CD1c-positive myeloid dendritic cell (primary cell): ENCODE results near the gene LRRFIP2.
"Not testable (repeated sequence)": the region's sequence is repeated elsewhere in the genome, so short reads cannot be mapped to it uniquely, and the experiment has no call there.

Source experiments
- DNase-seq: peaks from one replicate; pipeline ENCODE4 v3.0.0-alpha.2; 2016; ENCODE audit errors: extremely low spot score

LRRFIP2 gene

DNA sequence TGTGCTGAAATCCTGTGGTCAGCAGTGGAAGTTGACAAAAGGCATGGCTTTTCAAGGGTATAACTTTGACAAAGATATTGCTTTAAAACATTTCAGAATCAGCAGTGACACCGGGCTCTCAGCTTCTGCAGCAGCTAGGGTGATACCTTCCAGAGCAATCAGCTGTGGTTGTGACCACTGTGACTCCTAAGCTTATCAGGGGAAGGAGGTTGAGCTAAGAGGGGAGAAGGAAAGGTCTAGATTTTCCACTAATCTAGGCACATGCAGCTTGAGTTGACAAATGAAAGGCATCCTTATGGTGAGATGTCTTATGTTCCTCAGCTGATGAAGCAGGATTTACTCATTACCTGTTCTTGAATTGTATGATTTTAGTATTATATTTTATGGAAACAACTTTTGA, 16.3 kb upstream of the LRRFIP2 start:
- no peak for DNase-seq

DNA sequence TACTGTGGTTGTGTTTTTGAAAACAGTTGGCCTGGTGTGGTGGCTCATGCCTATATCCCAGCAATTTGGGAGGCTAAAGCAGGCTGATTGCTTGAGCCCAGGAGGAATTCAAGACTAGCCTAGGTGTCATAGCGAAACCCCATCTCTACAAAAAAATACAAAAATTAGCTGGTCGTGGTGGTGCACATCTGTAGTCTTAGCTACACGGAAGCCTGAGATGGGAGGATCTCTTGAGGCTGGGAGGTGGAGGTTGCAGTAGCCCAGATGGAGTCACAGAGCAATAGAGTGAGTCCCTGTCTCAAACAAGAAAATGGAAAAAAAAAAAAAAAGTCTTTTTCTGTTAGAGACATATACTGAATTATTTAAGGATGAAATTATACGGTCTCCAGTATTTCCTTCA, 14.7 kb upstream of the LRRFIP2 start:
- DNase-seq = no peak

DNA sequence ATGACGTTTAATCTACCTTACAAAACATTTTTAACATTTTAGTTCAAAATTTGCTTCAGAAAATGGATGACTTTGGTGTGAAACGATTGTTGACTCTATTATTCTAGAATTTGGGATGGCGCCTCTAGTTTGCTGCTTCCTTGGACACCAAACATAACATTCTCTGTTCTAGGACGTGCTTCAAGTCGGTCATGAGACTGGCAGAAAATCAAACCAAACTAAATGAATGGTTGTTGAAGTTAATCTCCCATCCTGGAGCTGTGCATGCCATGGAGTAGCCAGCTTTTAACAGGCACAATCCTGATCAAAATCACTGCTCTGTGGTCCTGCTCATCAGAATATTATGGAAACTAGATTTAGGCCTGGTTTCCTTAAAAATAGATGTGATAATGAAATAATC, 9.6 kb upstream of the LRRFIP2 start:
- no peak for DNase-seq

DNA sequence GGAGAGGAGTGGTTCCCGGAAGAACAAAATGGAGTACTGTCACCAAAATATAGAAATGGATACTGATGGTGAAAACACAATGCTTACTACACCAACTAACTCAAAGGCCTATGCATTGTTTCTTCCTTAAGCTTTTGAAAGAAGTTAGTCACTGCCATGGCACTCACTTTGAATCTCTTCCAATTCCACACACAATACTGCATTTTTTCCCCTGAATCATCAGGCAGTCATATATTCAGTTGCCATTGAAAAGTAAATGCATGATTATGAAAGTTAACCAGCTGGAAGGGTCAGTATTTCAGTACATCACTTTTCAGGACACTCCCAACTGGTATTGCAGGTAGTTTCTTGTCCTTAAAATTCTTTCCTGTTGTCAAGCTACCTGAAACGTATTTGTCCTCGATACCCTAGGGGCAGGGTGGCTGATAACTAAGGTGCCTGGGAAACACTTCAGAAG, 9.0 kb upstream of the LRRFIP2 start:
- no peak for DNase-seq

DNA sequence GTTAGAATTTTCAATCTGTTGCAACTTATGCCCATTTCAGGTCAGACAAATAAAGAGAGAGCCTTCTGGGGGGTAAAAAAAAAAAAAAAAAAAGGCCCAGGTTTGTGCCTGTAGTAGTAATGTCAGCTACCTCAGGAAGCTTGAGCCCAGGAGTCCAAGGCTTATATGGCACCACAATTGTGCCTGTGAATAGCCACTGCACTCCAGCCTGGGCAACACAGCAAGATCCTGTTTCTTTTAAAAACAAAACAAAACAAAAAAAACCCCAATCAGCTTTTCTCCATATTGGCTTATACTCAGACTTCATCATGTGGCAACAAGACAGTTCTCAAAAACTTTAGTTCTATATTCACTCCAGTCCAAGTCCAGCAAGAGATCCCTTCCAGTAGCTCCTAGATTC, 8.4 kb upstream of the LRRFIP2 start:
- DNase-seq = no peak

DNA sequence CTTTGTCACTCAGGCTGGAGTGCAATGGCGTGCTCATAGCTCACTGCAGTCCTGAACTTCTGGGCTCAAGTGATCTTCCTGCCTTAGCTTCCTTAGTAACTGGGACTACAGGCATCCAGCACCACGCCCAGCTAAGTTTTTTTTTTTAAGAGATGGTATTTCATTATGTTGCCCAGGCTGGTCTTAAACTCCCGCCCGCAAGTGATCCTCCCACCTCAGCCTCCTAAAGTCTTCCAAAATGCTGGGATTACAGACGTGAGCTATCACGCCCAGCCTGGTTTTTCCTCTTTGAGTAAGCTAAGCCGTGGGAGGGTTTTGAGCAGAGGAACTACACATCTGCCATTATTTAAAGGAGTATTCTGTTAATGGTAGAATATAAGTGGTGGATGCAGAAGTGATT, 7.4 kb upstream of the LRRFIP2 start:
- peak; percentile 51 for DNase-seq

DNA sequence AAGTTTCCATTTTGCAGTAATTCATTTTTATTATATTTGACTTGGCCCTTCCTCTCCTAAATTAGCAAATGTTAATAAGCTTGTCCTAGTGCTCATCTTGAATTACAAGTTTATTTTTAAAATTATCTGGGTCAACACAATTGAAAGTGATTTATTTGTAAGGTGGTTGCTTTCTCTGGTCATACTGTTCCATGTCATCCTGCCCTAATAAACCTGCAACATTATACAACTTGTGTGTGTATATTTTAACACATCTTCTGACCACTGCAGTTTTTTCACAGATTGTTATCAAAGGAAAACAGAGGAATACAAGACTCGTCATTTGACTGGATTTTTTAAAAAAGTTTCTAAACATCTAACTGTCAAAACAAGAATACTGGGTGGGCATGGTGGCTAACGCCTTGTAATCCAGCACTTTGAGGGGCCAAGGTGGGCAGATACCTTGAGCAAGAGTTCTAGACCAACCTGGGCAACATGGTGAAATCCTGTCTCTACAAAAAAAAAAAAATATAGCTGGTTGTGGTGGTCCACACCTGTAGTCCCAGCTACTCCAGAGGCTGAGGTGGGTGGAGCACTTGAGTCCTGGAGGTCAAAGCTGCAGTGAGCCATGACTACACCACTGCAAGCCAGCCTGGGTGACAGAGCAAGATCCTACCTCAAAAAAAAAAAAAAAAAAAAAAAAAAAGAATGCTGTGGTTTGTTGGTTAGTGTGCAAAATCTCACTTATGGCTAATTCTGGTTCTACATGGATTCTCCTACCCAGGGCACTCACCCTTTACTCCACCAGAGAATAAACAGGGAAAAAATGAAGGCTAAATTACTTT, 5.0 kb upstream of the LRRFIP2 start:
- DNase-seq = no peak

DNA sequence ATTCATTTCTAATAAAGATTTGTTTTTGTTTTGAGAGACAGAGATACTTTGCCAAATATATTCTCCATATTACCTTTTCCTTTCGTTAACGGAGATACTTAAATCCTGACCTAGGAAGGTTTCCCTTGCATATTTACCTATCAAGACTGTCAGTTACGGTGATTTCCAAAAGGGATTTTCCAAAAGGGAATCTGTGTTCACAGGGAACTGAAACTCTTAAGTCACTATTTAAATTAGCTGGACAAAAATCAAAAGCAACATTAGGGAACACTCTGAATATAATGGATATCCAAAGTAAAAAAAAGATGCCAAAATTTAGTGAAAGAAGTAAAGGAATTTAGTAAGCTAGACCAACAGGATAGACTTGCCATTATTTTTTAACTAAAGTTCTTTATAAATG, 576 bp downstream of the LRRFIP2 start:
- DNase-seq = peak; percentile 66

DNA sequence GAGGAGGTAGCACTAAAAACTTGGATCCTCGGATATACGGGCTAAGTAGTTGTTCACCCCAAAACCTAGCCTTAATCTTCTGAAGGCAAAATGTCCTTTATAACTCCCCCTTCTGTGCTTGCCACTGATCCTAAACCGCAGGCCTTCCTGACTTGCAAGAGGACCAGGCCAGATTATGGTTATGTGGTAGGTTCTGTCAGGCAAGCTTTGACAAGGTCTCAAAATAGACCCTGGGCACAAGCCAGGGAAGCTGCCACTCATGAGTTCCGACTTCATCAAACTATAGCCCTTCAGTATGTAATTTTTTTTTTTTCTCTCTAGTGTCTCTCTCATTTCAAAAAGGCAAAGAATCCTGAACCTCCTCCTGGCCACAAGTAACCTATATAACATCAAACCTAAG, 3.2 kb downstream of the LRRFIP2 start:
- DNase-seq = no peak

DNA sequence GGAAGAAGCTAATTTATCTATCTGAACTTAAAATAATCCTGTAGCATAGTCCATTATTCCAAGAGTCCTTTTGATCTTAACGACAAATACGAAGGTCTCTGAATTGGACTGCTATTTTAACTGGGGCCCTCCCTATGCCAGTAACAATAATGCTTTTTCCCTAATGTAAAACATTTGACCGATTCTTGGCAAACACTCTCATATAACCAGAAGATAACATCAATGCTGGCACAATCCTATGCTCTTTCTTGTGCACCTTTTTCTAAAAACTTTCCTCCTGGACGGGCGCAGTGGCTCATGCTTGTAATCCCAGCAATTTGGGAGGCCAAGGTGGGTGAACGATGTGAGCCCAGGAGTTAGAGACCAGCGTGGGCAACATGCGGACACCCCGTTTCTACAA, 3.9 kb downstream of the LRRFIP2 start:
- DNase-seq = no peak

DNA sequence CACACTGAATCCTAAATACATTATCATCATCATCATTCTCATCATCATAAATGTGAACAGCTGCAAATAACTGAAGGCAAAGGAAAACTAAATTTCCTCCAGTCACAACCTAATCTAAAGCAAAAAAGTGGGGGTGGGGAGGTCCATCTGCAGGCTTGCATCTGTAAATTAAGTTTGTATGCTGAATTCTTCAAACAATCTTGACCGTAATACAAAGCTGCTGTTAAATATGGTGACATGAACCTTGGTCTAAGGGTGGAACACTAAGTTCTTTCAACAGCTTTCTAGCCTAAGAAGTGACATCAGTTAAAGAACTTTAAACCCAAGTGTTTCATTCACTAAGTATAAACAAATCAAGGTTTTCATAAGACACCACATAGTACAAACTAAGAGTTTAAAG, 4.3 kb downstream of the LRRFIP2 start:
- DNase-seq = no peak

DNA sequence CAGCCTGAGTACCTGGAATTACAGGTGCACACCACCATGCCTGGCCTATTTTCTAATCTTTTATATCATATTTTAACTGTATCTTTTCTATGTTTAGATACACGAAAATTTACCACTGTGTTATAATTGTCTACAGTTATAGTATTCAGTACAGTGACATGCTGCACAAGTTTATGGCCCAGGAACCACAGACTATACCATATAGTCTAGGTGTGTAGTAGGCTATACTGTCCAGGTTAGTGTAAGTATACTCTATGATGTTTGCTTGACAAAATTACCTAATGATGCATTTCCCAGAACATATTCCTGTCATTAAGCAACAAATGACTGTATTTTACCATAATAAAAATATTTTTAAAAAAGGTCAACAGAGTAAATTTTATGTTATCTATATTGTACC, 5.5 kb downstream of the LRRFIP2 start:
- DNase-seq = no peak

DNA sequence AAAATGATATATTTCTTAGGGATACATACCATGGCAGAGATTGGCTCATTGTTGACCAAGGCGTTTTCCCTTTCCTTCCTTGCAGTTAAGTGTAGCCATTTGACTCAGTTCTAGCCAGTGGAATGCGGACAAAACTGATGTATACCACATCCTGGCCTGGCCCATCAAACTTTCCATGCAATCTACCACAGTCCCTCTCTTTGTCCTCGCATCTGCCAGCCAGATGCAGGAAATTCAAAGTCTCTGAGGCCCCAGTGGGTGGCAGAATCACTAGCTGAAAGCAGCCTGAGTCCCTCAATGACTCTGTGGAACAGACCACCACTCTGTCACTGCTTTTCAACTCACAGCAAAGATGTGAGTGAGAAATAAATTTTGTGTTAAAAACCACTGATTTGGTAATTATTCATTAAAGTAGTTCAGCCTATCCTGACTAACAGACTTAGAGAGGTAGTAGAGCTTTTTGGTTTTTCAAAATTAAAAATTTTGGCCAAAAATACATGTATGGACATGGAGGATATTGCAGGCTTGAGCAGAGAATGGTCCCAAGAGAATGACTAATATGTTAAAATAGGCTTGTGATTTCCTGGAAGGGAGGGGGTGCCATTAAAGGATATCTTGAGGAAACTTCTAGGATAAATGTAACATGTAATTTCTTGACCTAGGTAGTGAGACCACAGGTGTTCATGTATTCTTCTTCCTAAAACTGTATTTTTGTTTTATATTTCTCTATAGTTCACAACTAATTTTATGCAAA, 10.9 kb downstream of the LRRFIP2 start:
- DNase-seq = no peak

DNA sequence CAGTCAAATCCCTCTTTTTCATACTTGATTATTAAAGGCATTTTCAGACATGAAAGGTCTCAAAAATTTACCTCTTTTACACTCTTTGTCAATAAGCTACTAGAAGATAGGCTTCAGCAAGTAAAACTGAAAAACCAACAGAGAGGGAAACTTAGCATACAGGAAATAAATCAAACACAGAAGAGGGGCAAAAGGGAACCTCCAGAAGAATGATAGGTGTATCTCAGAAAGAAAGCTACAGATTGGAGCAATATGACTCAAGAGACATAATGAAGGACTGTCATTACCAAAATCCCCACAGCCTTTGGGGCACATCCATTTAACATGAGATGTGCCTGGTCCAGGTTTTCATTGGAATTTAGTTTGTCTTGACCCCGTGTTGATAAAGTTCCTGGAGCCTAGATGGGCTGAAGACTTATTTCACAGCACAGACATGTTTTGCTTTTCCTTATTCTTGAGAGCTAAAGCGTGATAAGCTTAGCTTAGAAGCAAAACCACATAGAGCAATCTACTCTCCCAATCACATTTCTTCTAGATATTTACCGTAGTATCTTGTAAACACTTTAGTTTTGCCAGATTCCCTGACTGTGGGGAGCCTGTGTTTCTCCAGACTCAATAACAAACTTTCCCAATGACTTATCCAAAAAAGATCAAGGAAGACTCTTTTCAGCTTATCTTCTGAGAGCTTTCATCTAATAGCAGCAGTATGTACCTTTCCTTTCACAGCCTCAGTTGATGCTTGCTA, 11.7 kb downstream of the LRRFIP2 start:
- no peak for DNase-seq

DNA sequence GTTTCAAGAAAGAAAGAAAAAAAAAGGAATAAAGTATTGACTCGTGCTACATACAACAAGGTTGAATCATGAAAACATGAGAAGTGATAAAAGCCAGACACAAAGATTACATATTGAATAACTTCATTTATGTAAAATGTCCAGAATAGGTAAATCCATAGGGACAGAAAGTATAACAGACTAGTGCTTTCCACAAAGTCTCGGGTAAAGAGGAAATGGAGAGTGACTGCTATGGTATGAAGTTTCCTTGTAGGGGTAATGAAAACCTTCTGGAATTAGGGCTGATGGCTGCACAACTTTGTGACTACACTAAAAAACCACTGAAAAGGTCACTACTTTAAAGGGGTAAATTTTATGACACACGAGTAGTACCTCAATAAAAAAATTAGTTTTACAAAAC, 13.0 kb downstream of the LRRFIP2 start:
- DNase-seq = no peak

DNA sequence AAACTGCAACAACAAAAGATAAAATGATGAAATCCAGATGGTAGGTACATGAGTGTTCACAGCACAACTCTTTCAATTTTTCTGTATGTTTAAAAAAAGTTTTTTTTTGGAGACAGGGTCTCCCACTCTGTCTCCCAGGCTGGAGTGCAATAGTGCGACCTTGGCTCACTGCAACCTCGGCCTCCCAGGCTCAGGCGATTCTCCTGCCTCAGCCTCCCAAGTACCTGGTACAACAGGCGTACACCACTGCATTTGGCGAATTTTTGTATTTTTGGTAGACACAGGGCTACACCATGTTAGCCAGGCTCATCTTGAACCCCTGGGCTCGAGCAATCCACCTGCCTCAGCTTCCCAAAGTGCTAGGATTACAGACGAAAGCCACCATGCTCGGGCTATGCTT, 18.6 kb downstream of the LRRFIP2 start:
- no peak for DNase-seq

DNA sequence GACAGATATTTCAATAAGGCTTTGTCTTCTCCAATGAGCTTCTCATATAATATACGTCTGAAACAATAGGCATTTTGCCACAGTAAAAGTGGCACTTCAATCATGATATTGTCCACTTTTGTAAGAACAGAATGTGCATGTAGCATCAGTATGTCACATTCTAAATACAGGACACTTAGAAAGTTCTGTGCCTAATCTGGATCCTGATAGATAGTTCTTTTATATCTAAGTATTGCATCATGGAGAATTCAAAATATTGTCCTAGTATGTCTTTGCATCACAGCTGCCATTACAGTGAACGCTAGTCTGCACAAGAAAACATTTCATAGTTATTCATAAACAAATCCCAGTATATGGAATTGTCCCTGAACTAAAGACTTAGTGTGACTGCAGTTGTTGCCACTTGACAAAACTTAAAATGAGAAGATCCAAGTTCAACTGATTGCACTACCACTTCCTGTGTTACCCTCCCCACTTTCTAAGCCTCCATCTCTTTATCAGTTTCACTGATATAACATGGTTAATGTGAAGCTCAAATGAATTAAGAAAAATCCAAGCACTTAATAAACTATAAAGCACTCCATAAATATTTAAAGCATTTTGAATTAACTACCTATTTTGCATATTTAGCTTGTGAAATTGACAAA, 19.6 kb downstream of the LRRFIP2 start:
- no peak for DNase-seq

DNA sequence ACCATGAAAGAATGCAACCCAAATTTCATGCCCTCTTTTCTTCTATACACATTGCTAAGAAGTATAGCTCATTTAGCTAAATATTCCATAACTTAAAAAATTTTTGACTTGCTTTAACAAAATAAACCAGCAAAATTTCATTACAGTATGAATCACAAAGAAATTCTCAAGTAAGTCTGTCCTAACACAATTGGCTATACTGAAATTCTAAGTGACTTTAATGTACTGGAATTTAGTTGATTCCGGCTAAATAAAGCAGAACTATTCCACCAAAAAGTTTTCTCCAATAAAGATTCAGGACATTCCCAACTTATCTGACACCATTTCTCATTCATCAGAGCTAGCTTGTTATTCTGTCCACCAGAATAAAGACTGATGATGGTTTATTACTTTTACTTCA, 23.8 kb downstream of the LRRFIP2 start:
- no peak for DNase-seq

DNA sequence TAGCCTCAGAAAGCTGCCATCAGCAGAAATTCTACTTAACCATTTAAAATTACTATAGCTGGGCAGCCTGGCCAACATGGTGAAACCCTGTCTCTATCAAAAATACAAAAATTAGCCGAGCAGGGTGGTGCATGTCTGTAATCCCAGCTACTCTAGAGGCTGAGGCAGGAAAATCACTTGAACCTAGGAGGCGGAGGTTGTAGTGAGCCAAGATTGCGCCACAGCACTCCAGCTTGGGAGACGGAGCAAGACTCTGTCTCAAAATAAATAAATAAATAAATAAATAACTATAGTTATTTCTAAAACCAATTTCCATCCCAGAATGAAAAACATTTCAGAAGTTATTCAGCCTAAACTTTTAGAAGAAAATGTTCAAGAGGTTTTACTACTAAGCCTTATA, 25.1 kb downstream of the LRRFIP2 start:
- no peak for DNase-seq

DNA sequence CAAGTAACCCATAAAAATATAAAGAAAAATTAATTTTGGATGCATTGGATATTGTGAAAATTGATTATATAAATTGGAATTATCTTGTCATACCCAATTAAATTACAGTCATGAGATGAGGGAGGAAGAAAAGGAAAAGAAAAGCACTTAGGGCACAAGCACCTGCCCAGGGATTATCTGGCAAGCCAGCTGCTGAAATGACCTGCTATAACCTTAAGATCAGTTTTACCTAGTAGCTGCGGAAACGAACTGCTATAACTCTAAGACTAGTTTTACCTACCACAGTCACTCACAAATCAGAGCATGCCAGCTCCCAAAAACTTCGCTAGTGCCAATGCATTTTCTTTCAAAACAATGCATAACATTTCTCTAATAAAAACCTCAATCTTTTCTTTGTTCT, 26.2 kb downstream of the LRRFIP2 start:
- DNase-seq = no peak

DNA sequence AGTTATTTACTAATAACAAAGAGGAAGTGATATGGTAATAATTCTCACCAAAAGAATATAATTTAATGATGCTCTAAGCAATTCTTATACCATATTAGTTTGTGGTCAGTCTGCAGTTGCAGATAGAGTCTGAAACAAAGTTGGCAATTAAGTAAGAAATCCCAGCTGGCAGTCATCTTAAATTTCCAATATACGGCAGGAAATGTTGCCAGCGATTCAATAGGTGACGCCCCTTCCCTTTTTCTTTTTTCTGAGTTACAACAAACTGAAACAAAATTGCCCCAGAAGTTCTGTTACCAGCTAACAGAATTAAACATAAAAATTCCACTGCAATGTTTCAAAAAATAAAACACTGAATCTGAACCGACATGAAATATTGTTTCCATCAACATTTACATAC, 26.7 kb downstream of the LRRFIP2 start:
- peak; percentile 63 for DNase-seq

DNA sequence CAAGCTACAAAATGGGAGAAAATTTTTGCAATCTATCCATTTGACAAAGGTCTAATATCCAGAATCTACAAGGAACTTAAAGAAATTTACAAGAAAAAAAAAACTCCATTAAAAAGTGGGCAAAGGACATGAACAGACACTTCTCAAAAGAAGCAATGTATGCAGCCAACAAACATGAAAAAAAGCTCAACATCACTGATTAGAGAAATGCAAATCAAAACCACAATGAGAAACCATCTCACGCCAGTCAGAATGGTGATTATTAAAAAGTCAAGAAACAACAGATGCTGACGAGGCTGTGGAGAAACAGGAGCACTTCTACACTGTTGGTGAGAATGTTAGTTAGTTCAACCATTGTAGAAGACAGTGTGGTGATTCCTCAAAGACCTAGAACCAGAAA, 27.5 kb downstream of the LRRFIP2 start:
- DNase-seq = not testable (repeated sequence)
